NT2/D1 (cell line): ENCODE measurements around the gene HCN4.

ENCODE experiments used
- DNase-seq: peaks from one replicate; pipeline ENCODE4 v3.0.0-alpha.2; 2011; ENCODE audit warnings: low read depth, low spot score
- H3K27me3 ChIP-seq: 2 replicates; pipeline ENCODE4 v1.6.0; 2011; ENCODE audit warnings: mild to moderate bottlenecking; ENCODE audit not compliant: insufficient read length, insufficient read depth
- H3K36me3 ChIP-seq: 2 replicates; pipeline ENCODE4 v1.6.1; 2011; ENCODE audit warnings: mild to moderate bottlenecking, low read length, mixed read lengths; ENCODE audit not compliant: insufficient read depth, insufficient read length
- H3K4me1 ChIP-seq: 2 replicates; pipeline ENCODE4 v1.5.1; 2011; ENCODE audit not compliant: insufficient read depth, insufficient read length
- H3K4me3 ChIP-seq: 2 replicates; pipeline ENCODE4 v1.5.1; 2011; ENCODE audit warnings: low read depth; ENCODE audit not compliant: insufficient read length
- H3K9ac ChIP-seq: 2 replicates; pipeline ENCODE4 v1.6.0; 2011; ENCODE audit warnings: low read depth; ENCODE audit not compliant: insufficient read length
- H3K9me3 ChIP-seq: 2 replicates; pipeline ENCODE4 v1.5.1; 2011; ENCODE audit warnings: mild to moderate bottlenecking, low read length; ENCODE audit not compliant: insufficient read depth
- SUZ12 ChIP-seq: IDR thresholded peaks from 2 replicates; pipeline ENCODE4 v1.6.1; 2011; ENCODE audit not compliant: insufficient read length, insufficient read depth; ENCODE audit errors: extremely low read depth
- YY1 ChIP-seq: IDR thresholded peaks from 2 replicates; pipeline ENCODE4 v1.6.1; 2011; ENCODE audit not compliant: insufficient read length, insufficient read depth
- ZNF274 ChIP-seq: IDR thresholded peaks from 2 replicates; pipeline ENCODE4 v1.6.1; 2011; ENCODE audit warnings: mild to moderate bottlenecking, low read depth, low read length

The HCN4 gene

GRCh38 chr15:73357999-73358665, 10.6 kb downstream of the HCN4 start:
- Histone ChIP-seq H3K4me1 (peaks cover 38% of the 10 kb centered on the region), H3K36me3 (peaks cover 11% of the 10 kb centered on the region), H3K27me3 (no peaks in the 10 kb centered on the region), H3K4me3 (no peak overlapping the region), H3K9ac (no peak overlapping the region), H3K9me3 (no peaks in the 10 kb centered on the region)
- DNase-seq: no peak
- no peak for TF ChIP-seq SUZ12
- no peak for TF ChIP-seq ZNF274
- TF ChIP-seq YY1: no peak

GRCh38 chr15:73355612-73356265, 13.0 kb downstream of the HCN4 start:
- Histone ChIP-seq H3K27me3 (no peaks in the 10 kb centered on the region), H3K9me3 (no peaks in the 10 kb centered on the region), H3K9ac (no peak overlapping the region)

GRCh38 chr15:73354241-73354640, 14.5 kb downstream of the HCN4 start:
- H3K9me3 ChIP-seq: no peaks in the 10 kb centered on the region
- peaks cover 2% of the 10 kb centered on the region for H3K36me3 ChIP-seq
- no peak overlapping the region for H3K4me3 ChIP-seq
- TF ChIP-seq ZNF274 (no peak), SUZ12 (no peak), YY1 (no peak)
- DNase-seq: no peak
- H3K9ac ChIP-seq: no peak overlapping the region
- H3K4me1 ChIP-seq: peaks cover 20% of the 10 kb centered on the region
- H3K27me3 ChIP-seq: no peaks in the 10 kb centered on the region

More at GRCh38 chr15:73355612-73356265, 13.0 kb downstream of the HCN4 start:
- TF ChIP-seq SUZ12: no peak
- TF ChIP-seq YY1: no peak
- TF ChIP-seq ZNF274: no peak
- DNase-seq: no peak
- H3K4me3 ChIP-seq: no peak overlapping the region
- peaks cover 20% of the 10 kb centered on the region for H3K4me1 ChIP-seq
- H3K36me3 ChIP-seq: peaks cover 5% of the 10 kb centered on the region

- H3K9ac ChIP-seq: no peak overlapping the region
- no peaks in the 10 kb centered on the region for H3K27me3 ChIP-seq
- H3K4me1 ChIP-seq: peaks cover 20% of the 10 kb centered on the region
- no peaks in the 10 kb centered on the region for H3K9me3 ChIP-seq
- DNase-seq: no peak
- H3K4me3 ChIP-seq: no peak overlapping the region
- no peaks in the 10 kb centered on the region for H3K36me3 ChIP-seq
- TF ChIP-seq YY1 (no peak), SUZ12 (no peak)
Measured at GRCh38 chr15:73353734-73354133, 15.0 kb downstream of the HCN4 start.

GRCh38 chr15:73352082-73352481, 16.7 kb downstream of the HCN4 start:
- TF ChIP-seq SUZ12: no peak
- TF ChIP-seq YY1: no peak
- TF ChIP-seq ZNF274: no peak
- peaks cover 17% of the 10 kb centered on the region for H3K4me1 ChIP-seq
- DNase-seq: no peak
- no peaks in the 10 kb centered on the region for H3K9me3 ChIP-seq
- H3K4me3 ChIP-seq: no peak overlapping the region
- H3K9ac ChIP-seq: no peak overlapping the region
- no peaks in the 10 kb centered on the region for H3K36me3 ChIP-seq
- H3K27me3 ChIP-seq: no peaks in the 10 kb centered on the region

GRCh38 chr15:73349191-73349590, 19.6 kb downstream of the HCN4 start:
- Histone ChIP-seq H3K27me3 (no peaks in the 10 kb centered on the region), H3K9me3 (no peaks in the 10 kb centered on the region), H3K4me3 (no peak overlapping the region), H3K36me3 (no peaks in the 10 kb centered on the region), H3K9ac (no peak overlapping the region), H3K4me1 (peaks cover 9% of the 10 kb centered on the region)
- TF ChIP-seq YY1: no peak
- no peak for TF ChIP-seq ZNF274
- no peak for TF ChIP-seq SUZ12
- no peak for DNase-seq

GRCh38 chr15:73346735-73347312, 21.9 kb downstream of the HCN4 start:
- Histone ChIP-seq H3K4me3 (no peak overlapping the region), H3K9ac (no peak overlapping the region), H3K9me3 (0 out of 2 replicates have a peak, but pooled peaks cover 5% of the 10 kb centered on the region), H3K36me3 (peaks cover 20% of the 10 kb centered on the region), H3K27me3 (no peaks in the 10 kb centered on the region), H3K4me1 (no peaks in the 10 kb centered on the region)
- no peak for DNase-seq
- TF ChIP-seq YY1 (no peak), SUZ12 (no peak), ZNF274 (no peak)
